Testis (tissue), 2 donors: ENCODE measurements around the gene TTLL8.

Source experiments
- POLR2A ChIP-seq: fragments of 450-650 bp; IDR thresholded peaks from one replicate; pipeline ENCODE4 v1.6.1; 2017; ENCODE audit warnings: antibody characterized with exemption, mild to moderate bottlenecking, moderate library complexity
- TF ChIP-seq, protein P1 (sequence below), 3 experiments: fragments of 450-650 bp in 2 of 3; fragments of 200-600 bp in 1 of 3; sonication (generic) in 1 of 3; IDR thresholded peaks; one replicate each; pipeline ENCODE4 v1.5.1; 2016 to 2019; ENCODE audit warnings: antibody characterized with exemption in 3 of 3, mild to moderate bottlenecking in 2 of 3, moderate library complexity in 1 of 3

DNA sequence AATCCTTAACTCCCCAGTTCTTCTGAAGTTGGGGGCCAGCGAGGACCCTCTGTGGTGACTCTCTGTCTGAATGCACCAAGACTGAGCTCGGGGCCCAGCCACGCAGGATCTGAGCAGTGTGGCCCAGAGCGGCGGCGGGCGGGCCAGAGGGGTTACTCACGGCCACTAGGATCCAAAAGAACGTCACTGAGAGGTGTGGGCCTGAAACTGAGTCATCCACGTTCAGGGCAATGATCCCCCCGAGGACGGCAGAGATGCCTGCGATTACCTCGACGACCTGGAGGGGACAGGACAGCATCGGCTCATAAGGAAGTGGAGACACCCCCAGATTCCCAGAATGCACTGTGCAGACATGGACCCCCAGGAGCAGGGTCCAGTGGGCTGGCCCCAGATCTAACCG lies 16.0 kb upstream of the TTLL8 start:
- TF ChIP-seq, protein P1, sequence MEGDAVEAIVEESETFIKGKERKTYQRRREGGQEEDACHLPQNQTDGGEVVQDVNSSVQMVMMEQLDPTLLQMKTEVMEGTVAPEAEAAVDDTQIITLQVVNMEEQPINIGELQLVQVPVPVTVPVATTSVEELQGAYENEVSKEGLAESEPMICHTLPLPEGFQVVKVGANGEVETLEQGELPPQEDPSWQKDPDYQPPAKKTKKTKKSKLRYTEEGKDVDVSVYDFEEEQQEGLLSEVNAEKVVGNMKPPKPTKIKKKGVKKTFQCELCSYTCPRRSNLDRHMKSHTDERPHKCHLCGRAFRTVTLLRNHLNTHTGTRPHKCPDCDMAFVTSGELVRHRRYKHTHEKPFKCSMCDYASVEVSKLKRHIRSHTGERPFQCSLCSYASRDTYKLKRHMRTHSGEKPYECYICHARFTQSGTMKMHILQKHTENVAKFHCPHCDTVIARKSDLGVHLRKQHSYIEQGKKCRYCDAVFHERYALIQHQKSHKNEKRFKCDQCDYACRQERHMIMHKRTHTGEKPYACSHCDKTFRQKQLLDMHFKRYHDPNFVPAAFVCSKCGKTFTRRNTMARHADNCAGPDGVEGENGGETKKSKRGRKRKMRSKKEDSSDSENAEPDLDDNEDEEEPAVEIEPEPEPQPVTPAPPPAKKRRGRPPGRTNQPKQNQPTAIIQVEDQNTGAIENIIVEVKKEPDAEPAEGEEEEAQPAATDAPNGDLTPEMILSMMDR (IDR thresholded peaks at IDR 0.05): no peak
- no peak for TF ChIP-seq POLR2A
